ENCODE results near the gene HOOK2. TPM values are rescaled to one million over a fixed set of nuclear protein-coding genes. Genes with fewer than 3 reads are reported as not detected.
A peak's percentile ranks its signal among the peaks of the same experiment; 100 is the strongest.

HOOK2 gene
- total RNA-seq, 1 experiment from 2014 or later = 96.3 TPM

- Histone ChIP-seq H4K20me1 (ENCODE audit: insufficient read depth) (no peaks in the 10 kb centered on the region), H3K4me1 (ENCODE audit: control insufficient read depth in 1 of 2, insufficient read depth in 2 of 2, low read length in 2 of 2) (peaks cover 29 to 68% of the 10 kb centered on the region in 2 experiments), H3K9me3 (ENCODE audit: control insufficient read depth in 1 of 2, insufficient read depth in 1 of 2, low read depth in 1 of 2, low read length in 2 of 2) (no peaks in the 10 kb centered on the region), H3K27me3 (ENCODE audit: insufficient read depth, low read length) (no peaks in the 10 kb centered on the region), H3K9me2 (ENCODE audit: insufficient read depth) (no peaks in the 10 kb centered on the region), H3K4me2 (ENCODE audit: low read length) (peak overlapping the region; percentile 72), H3K27ac (ENCODE audit: low read depth, low read length) (peak overlapping the region; percentile 70), H2AFZ (ENCODE audit: low read depth, low read length, poor library complexity, severe bottlenecking) (no peak overlapping the region), H3K79me2 (ENCODE audit: insufficient read depth, low read length) (peaks cover 40% of the 10 kb centered on the region), H3K9ac (ENCODE audit: low read length) (peak overlapping the region; percentile 58), H3K4me3 (replicated peaks in 1 of 2; ENCODE audit: low read depth in 1 of 2, low read length in 2 of 2) (peak overlapping the region in 1 of 2 experiments; percentile 33; a peak in 1 of 4 replicates), H3K36me3 (ENCODE audit: control insufficient read depth in 1 of 2, insufficient read depth in 2 of 2, low read length in 2 of 2) (peaks cover 4 to 19% of the 10 kb centered on the region in 2 experiments; a peak in 3 of 4 replicates)
- ChIA-PET POLR2A (interaction anchor here (0.7 to 6.7 kb wide), 7 partner anchors 14 to 85 kb away, joined by 3 to 172 read pairs (median 3); partner anchors contain the start of genes DNASE2 and HOOK2), RAD21 (ENCODE audit: low non-redundant PET in 1 of 2, low total read pairs in 2 of 2, uncharacterized antibody in 2 of 2, unreplicated experiment in 2 of 2) (interaction anchor here (0.8 to 3.4 kb wide), 7 partner anchors 19 to 36 kb away, joined by 4 to 17 read pairs (median 11); no protein-coding TSS in a partner anchor), CTCF (interaction anchor here (0.7 to 6.4 kb wide), 15 partner anchors 10 to 169 kb away, joined by 3 to 123 read pairs (median 4); partner anchors contain the start of genes HOOK2, RNASEH2A and TRIR)
- TF ChIP-seq SP1 (IDR thresholded peaks at IDR 0.05; ENCODE audit: low read depth) (no peak), POLR2A (IDR thresholded peaks at IDR 0.05; ENCODE audit: borderline replicate concordance, extremely low read depth, insufficient read depth, insufficient read length) (peak; percentile 0), POLR2AphosphoS5 (IDR thresholded peaks at IDR 0.05; ENCODE audit: low read depth, low read length) (peak; percentile 59), SIN3A (IDR thresholded peaks at IDR 0.05; ENCODE audit: low read depth) (no peak), CTCF (IDR thresholded peaks at IDR 0.05 in 2 of 3, conservative IDR thresholded peaks at IDR 0.05 in 1 of 3; ENCODE audit: borderline replicate concordance in 1 of 3, insufficient read depth in 1 of 3, low read depth in 2 of 3, low read length in 2 of 3) (peak in 2 of 3 experiments; percentile 93 to 94; a peak in 4 of 6 replicates), YY1 (IDR thresholded peaks at IDR 0.05; ENCODE audit: extremely low read depth, insufficient replicate concordance, low read depth, low read length) (no peak), FOSL1 (IDR thresholded peaks at IDR 0.05; ENCODE audit: low read depth) (no peak), ATF3 (IDR thresholded peaks at IDR 0.05) (no peak)
- ATAC-seq = peak; percentile 32
- no TSS peak for BruUV-seq (replicated peaks)
- DNase-seq (ENCODE audit: low read depth, low spot score) = no peak
- intact Hi-C loops (cut with micrococcal nuclease) = loop anchor here (1.0 to 2.0 kb wide), 4 partner anchors 19 to 120 kb away; no protein-coding TSS in a partner anchor
Measured at GRCh38 chr19:12796146-12797071, 21.1 kb upstream of the HOOK2 start.

Measured in HCT116 (cell line).